ENCODE measurements around the gene SECTM1.

DNA sequence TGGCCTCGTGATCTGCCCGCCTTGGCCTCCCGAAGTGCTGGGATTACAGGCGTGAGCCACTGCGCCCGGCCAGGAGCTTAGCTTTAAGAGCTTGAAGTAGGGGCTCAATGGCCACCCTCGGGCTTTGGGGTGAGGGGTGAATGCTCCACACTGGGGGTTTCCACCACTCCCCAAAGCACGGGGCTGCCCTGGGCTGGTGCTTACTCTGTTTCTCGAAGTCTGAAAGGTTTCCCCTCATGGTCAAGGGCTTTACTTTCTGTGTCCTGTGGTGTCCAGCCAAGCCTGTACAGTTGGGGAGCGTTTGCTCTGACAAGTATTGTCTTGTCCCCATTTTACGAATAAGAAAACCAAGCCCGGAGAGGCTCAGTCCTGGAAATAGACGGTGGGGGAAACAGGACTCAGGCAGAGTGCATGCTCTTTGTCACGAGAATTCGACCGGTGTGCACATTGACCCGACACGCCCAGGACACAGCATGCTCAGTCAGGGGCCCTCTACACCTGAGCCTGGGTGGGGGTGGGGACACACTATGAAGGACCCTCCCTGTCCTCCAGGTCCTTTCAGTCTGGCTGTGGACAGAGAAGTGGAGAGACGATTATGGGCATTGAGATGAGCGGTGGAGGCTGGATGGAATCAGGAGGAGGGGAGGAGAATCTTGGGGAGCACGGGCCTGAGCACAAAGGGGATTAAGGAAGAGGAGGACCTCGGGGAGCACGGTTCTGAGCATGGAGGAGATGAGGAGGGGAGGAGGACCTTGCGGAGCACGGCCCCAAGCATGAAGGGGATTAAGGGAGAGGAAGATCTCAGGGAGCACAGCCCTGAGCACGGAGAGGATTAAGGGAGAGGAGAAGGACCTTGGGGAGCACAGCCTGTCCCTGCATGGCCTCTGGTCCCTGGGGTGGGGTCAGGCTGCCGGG is 23.7 kb downstream of the SECTM1 start:
- TF ChIP-seq, protein P1, sequence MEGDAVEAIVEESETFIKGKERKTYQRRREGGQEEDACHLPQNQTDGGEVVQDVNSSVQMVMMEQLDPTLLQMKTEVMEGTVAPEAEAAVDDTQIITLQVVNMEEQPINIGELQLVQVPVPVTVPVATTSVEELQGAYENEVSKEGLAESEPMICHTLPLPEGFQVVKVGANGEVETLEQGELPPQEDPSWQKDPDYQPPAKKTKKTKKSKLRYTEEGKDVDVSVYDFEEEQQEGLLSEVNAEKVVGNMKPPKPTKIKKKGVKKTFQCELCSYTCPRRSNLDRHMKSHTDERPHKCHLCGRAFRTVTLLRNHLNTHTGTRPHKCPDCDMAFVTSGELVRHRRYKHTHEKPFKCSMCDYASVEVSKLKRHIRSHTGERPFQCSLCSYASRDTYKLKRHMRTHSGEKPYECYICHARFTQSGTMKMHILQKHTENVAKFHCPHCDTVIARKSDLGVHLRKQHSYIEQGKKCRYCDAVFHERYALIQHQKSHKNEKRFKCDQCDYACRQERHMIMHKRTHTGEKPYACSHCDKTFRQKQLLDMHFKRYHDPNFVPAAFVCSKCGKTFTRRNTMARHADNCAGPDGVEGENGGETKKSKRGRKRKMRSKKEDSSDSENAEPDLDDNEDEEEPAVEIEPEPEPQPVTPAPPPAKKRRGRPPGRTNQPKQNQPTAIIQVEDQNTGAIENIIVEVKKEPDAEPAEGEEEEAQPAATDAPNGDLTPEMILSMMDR (IDR thresholded peaks at IDR 0.05; ENCODE audit: poor library complexity): no peak
- TF ChIP-seq EZH2 (IDR thresholded peaks at IDR 0.05; ENCODE audit: borderline replicate concordance): no peak

All from hepatocyte (in vitro differentiated cells).